Activated B cell treated with CpG ODN at 0.5 μM for 24 hours (primary cell): ENCODE measurements around the gene RNF207. TPM values are rescaled to one million over a fixed set of nuclear protein-coding genes. Genes with fewer than 3 reads are reported as not detected.
A peak's percentile ranks its signal among the peaks of the same experiment; 100 is the strongest.

Source experiments
- ATAC-seq: fragments of 200-7000 bp; cut with Tn5 transposase; one replicate; pipeline ENCODE4 v1.10.0; 2021; ENCODE audit warnings: low read depth, mild to moderate bottlenecking, moderate library complexity
- CTCF ChIA-PET: fragments of 350-600 bp; sonication (Branson Sonifier 250); formaldehyde crosslinking; loops from one replicate; lab custom pipeline; 2021; ENCODE audit warnings: antibody characterized with exemption; lab: Charles Lee
- POLR2A ChIA-PET: fragments of 350-600 bp; sonication (Branson Sonifier 250); formaldehyde crosslinking; loops from one replicate; lab custom pipeline; 2021; ENCODE audit warnings: antibody characterized with exemption; lab: Charles Lee
- DNase-seq: peaks from one replicate; pipeline ENCODE4 v3.0.0; 2022
- H3K27ac Mint-ChIP-seq: one replicate; pipeline ENCODE4 v1.8.0; 2020; ENCODE audit warnings: mixed read lengths
- H3K27me3 Mint-ChIP-seq: one replicate; pipeline ENCODE4 v1.8.0; 2021; ENCODE audit warnings: mixed read lengths
- H3K36me3 Mint-ChIP-seq: one replicate; pipeline ENCODE4 v1.8.0; 2021; ENCODE audit warnings: low read depth, mixed read lengths
- H3K4me1 Mint-ChIP-seq: one replicate; pipeline ENCODE4 v1.8.0; 2021; ENCODE audit warnings: mixed read lengths
- H3K4me3 Mint-ChIP-seq: one replicate; pipeline ENCODE4 v1.8.0; 2020; ENCODE audit warnings: mild to moderate bottlenecking, mixed read lengths
- H3K9me3 Mint-ChIP-seq: one replicate; pipeline ENCODE4 v1.8.0; 2020; ENCODE audit warnings: mixed read lengths
- intact Hi-C: fragments of 100-400 bp; cut with micrococcal nuclease; formaldehyde crosslinking; loops from one replicate; pipeline ENCODE4 v1.15.1; 2024
- total RNA-seq: library from RNA; stranded (reverse); gene quantifications from 2 replicates; pipeline ENCODE4 v1.2.3, GENCODE V29; 2022
- TF ChIP-seq, protein P1 (sequence below): fragments of 200-600 bp; IDR thresholded peaks from one replicate; pipeline ENCODE4 v1.8.0; 2022; ENCODE audit warnings: antibody characterized with exemption, mild to moderate bottlenecking

RNF207 gene
- total RNA-seq, 1 donor from 2014 or later = 3.3 TPM

DNA sequence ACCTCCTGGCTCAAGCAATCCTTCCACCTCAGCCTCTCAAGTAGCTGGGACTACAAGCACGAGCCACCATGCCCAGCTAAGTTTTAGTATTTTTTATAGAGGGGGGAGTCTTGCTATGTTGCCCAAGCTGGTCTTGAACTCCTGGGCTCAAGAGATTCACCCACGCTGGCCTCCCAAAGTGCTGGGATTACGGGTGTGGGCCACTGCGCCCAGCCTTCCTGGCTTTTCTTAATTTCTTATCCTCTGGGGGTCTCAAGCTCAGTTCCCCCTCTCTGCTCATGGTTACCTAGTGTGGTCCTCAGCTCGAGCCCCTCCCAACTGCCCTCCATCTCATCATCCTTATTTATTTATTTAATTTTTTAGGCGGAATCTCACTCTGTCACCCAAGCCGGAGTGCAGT, 3.7 kb upstream of the RNF207 start:
- POLR2A ChIA-PET = interaction anchor here (1.3 kb wide), 1 partner anchor 34 kb away, joined by 3 read pairs; the partner anchor contains the start of gene ICMT
- no peak overlapping the region for H3K4me3 Mint-ChIP-seq
- CTCF ChIA-PET = interaction anchor here (1.1 kb wide), 1 partner anchor 14 kb away, joined by 3 read pairs; no protein-coding TSS in a partner anchor
- ATAC-seq (no peak), DNase-seq (no peak)
- peaks cover 13% of the 10 kb centered on the region for H3K36me3 Mint-ChIP-seq
- peaks cover 12% of the 10 kb centered on the region for H3K27me3 Mint-ChIP-seq
- peaks cover 43% of the 10 kb centered on the region for H3K4me1 Mint-ChIP-seq
- H3K9me3 Mint-ChIP-seq = no peaks in the 10 kb centered on the region
- no peak overlapping the region for H3K27ac Mint-ChIP-seq
- TF ChIP-seq, protein P1, sequence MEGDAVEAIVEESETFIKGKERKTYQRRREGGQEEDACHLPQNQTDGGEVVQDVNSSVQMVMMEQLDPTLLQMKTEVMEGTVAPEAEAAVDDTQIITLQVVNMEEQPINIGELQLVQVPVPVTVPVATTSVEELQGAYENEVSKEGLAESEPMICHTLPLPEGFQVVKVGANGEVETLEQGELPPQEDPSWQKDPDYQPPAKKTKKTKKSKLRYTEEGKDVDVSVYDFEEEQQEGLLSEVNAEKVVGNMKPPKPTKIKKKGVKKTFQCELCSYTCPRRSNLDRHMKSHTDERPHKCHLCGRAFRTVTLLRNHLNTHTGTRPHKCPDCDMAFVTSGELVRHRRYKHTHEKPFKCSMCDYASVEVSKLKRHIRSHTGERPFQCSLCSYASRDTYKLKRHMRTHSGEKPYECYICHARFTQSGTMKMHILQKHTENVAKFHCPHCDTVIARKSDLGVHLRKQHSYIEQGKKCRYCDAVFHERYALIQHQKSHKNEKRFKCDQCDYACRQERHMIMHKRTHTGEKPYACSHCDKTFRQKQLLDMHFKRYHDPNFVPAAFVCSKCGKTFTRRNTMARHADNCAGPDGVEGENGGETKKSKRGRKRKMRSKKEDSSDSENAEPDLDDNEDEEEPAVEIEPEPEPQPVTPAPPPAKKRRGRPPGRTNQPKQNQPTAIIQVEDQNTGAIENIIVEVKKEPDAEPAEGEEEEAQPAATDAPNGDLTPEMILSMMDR = no peak
- intact Hi-C loops = no loop called here

DNA sequence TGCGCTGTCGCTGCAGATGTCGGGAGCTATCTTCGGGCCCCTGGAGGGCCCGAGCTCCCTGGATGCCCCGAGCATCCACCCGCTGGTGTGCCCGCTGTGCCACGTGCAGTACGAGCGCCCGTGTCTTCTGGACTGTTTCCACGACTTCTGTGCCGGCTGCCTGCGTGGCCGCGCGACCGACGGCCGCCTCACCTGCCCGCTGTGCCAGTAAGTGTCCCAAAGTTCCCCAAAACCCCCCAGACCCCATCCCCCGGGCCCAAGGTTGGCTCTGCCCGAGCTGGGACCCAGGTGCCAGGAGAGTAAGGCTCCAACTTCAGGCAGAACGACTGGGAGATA, 569 bp downstream of the RNF207 start:
- CTCF ChIA-PET = interaction anchor here (1.2 kb wide), 2 partner anchors 38 to 40 kb away, joined by 3 read pairs; no protein-coding TSS in a partner anchor
- no peaks in the 10 kb centered on the region for H3K9me3 Mint-ChIP-seq
- no peaks in the 10 kb centered on the region for H3K36me3 Mint-ChIP-seq
- peaks cover 24% of the 10 kb centered on the region for H3K27me3 Mint-ChIP-seq
- ATAC-seq (no peak), DNase-seq (no peak)
- POLR2A ChIA-PET = interaction anchor here (1.0 kb wide), 1 partner anchor 30 kb away, joined by 3 read pairs; the partner anchor contains the start of gene ICMT
- TF ChIP-seq, protein P1 = no peak
- no peak overlapping the region for H3K27ac Mint-ChIP-seq
- H3K4me1 Mint-ChIP-seq = peaks cover 22% of the 10 kb centered on the region
- H3K4me3 Mint-ChIP-seq = peak overlapping the region; percentile 46
- intact Hi-C loops = no loop called here

DNA sequence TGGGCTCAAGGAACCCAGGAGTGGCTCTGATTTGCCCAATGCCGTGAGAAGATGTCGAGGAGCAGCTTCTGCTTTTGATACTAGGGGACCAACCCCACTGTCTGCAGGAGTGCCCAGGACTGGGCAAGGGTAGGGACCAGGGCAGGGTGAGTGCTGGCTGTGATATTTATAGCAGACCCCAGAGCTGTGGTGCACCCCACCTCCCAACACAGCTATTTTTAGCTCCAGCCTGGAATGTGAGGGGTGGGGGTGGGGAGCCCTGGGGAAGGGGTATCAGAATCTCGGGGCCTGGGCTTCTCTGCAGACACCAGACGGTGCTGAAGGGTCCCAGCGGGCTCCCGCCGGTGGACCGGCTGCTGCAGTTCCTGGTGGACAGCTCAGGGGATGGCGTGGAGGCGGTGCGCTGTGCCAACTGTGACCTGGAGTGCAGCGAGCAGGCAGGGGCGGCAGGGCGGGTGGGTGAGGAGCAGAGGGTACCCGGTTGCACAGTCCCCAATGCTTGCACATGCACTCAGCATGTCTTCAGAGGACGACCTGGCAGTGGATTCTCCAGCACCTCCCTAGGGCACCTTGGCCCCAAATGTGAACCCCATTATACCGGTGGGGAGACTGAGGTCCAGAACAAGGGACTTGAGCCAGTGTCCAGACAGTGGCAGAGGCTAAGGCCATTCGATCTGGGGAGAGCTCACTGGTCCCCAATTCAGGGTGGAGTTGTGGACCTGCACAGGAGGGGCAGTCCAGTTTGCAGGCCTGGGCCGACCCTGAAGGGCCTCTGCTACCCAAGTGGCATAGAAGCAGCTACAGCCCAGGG, 1.4 kb downstream of the RNF207 start:
- POLR2A ChIA-PET = interaction anchor here (1.0 kb wide), 1 partner anchor 29 kb away, joined by 3 read pairs; the partner anchor contains the start of gene ICMT
- Mint-ChIP-seq H3K4me3 (peak overlapping the region; percentile 46), H3K4me1 (peaks cover 26% of the 10 kb centered on the region), H3K27me3 (peaks cover 22% of the 10 kb centered on the region), H3K27ac (no peak overlapping the region), H3K36me3 (no peaks in the 10 kb centered on the region), H3K9me3 (no peaks in the 10 kb centered on the region)
- TF ChIP-seq, protein P1 = no peak
- ATAC-seq (no peak), DNase-seq (no peak)
- intact Hi-C loops = no loop called here
- CTCF ChIA-PET = interaction anchor here (1.2 kb wide), 1 partner anchor 39 kb away, joined by 3 read pairs; no protein-coding TSS in a partner anchor

DNA sequence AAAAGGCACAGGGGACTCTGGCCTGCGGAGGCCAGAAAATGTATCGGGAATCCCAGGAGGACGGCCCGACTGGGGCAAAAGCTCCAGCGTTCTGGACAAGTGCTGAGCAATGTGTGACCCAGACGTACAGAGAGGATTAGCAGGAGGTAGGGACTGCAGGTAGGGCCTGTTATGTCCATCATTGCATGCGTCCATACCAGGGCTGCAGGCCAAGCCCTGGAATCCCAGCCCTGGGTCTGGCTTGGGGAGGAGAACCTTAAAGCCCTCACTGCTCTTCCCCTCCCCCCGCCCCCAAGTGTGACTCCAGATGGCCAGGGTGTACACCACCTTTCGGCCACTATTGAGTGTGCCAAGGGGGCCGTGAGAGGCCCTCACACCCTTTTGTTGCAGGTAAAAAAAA, 2.0 kb downstream of the RNF207 start:
- no peak for ATAC-seq
- POLR2A ChIA-PET = interaction anchor here (0.9 kb wide), 1 partner anchor 8 kb away, joined by 3 read pairs; the partner anchor contains the start of gene RPL22
- Mint-ChIP-seq H3K27me3 (peaks cover 22% of the 10 kb centered on the region), H3K4me1 (peaks cover 33% of the 10 kb centered on the region), H3K9me3 (no peaks in the 10 kb centered on the region), H3K4me3 (peak overlapping the region; percentile 38), H3K27ac (no peak overlapping the region), H3K36me3 (no peaks in the 10 kb centered on the region)
- intact Hi-C loops = no loop called here
- TF ChIP-seq, protein P1 = no peak
- DNase-seq = no peak
- CTCF ChIA-PET = no interaction called here
